ENCODE measurements around the gene SET.

The SET gene

GRCh38 chr9:128731093-128731492 lies 42.1 kb downstream of the SET start:
- H3K36me3 ChIP-seq (ENCODE audit: control insufficient read depth, insufficient read depth, low read length), result no peaks in the 10 kb centered on the region
- H3K27ac ChIP-seq (ENCODE audit: insufficient read depth, low read depth, low read length, poor library complexity, severe bottlenecking), result no peak overlapping the region
- H3K4me1 ChIP-seq (ENCODE audit: control insufficient read depth, insufficient read depth, low read length), result no peaks in the 10 kb centered on the region
- no peak overlapping the region for H3K4me3 ChIP-seq (ENCODE audit: insufficient read depth, low read depth, low read length)
- H3K27me3 ChIP-seq (ENCODE audit: control insufficient read depth, insufficient read depth, low read length, poor library complexity, severe bottlenecking), result no peaks in the 10 kb centered on the region
- WGBS, 2 experiments, result 95% methylated on average over 13 of the region's 13 CpGs
- no peaks in the 10 kb centered on the region for H3K9me3 ChIP-seq (ENCODE audit: control insufficient read depth, low read length)

- H3K36me3 ChIP-seq (ENCODE audit: control insufficient read depth, insufficient read depth, low read length), result no peaks in the 10 kb centered on the region
- no peak overlapping the region for H3K4me3 ChIP-seq (ENCODE audit: insufficient read depth, low read depth, low read length)
- H3K4me1 ChIP-seq (ENCODE audit: control insufficient read depth, insufficient read depth, low read length), result no peaks in the 10 kb centered on the region
- no peak overlapping the region for H3K27ac ChIP-seq (ENCODE audit: insufficient read depth, low read depth, low read length, poor library complexity, severe bottlenecking)
- no peaks in the 10 kb centered on the region for H3K9me3 ChIP-seq (ENCODE audit: control insufficient read depth, low read length)
- H3K27me3 ChIP-seq (ENCODE audit: control insufficient read depth, insufficient read depth, low read length, poor library complexity, severe bottlenecking), result no peaks in the 10 kb centered on the region
- 82 to 84% methylated on average over 9 of the region's 9 CpGs for WGBS, 2 experiments
These were observed 42.7 kb downstream of the SET start for GRCh38 chr9:128731691-128732090.

- Histone ChIP-seq H3K27me3 (ENCODE audit: control insufficient read depth, insufficient read depth, low read length, poor library complexity, severe bottlenecking) (no peaks in the 10 kb centered on the region), H3K4me3 (ENCODE audit: insufficient read depth, low read depth, low read length) (no peak overlapping the region), H3K36me3 (ENCODE audit: control insufficient read depth, insufficient read depth, low read length) (no peaks in the 10 kb centered on the region), H3K9me3 (ENCODE audit: control insufficient read depth, low read length) (no peaks in the 10 kb centered on the region), H3K4me1 (ENCODE audit: control insufficient read depth, insufficient read depth, low read length) (no peaks in the 10 kb centered on the region), H3K27ac (ENCODE audit: insufficient read depth, low read depth, low read length, poor library complexity, severe bottlenecking) (no peak overlapping the region)
- WGBS, 2 experiments, result 93 to 94% methylated on average over 13 of the region's 13 CpGs
These were observed 43.6 kb downstream of the SET start for GRCh38 chr9:128732576-128732975.

GRCh38 chr9:128733256-128733655 lies 44.2 kb downstream of the SET start:
- Histone ChIP-seq H3K27me3 (ENCODE audit: control insufficient read depth, insufficient read depth, low read length, poor library complexity, severe bottlenecking) (no peaks in the 10 kb centered on the region), H3K4me1 (ENCODE audit: control insufficient read depth, insufficient read depth, low read length) (no peaks in the 10 kb centered on the region), H3K36me3 (ENCODE audit: control insufficient read depth, insufficient read depth, low read length) (no peaks in the 10 kb centered on the region), H3K27ac (ENCODE audit: insufficient read depth, low read depth, low read length, poor library complexity, severe bottlenecking) (peak overlapping the region; percentile 50), H3K9me3 (ENCODE audit: control insufficient read depth, low read length) (no peaks in the 10 kb centered on the region), H3K4me3 (ENCODE audit: insufficient read depth, low read depth, low read length) (no peak overlapping the region)
- WGBS, 2 experiments, result 11 to 15% methylated on average over 9 of the region's 9 CpGs

GRCh38 chr9:128735373-128735772 lies 46.4 kb downstream of the SET start:
- 79 to 80% methylated on average over 2 of the region's 2 CpGs for WGBS, 2 experiments
- Histone ChIP-seq H3K27me3 (ENCODE audit: control insufficient read depth, insufficient read depth, low read length, poor library complexity, severe bottlenecking) (no peaks in the 10 kb centered on the region), H3K9me3 (ENCODE audit: control insufficient read depth, low read length) (no peaks in the 10 kb centered on the region), H3K27ac (ENCODE audit: insufficient read depth, low read depth, low read length, poor library complexity, severe bottlenecking) (no peak overlapping the region), H3K4me3 (ENCODE audit: insufficient read depth, low read depth, low read length) (no peak overlapping the region), H3K36me3 (ENCODE audit: control insufficient read depth, insufficient read depth, low read length) (no peaks in the 10 kb centered on the region), H3K4me1 (ENCODE audit: control insufficient read depth, insufficient read depth, low read length) (no peaks in the 10 kb centered on the region)

- Histone ChIP-seq H3K4me1 (ENCODE audit: control insufficient read depth, insufficient read depth, low read length) (no peaks in the 10 kb centered on the region), H3K9me3 (ENCODE audit: control insufficient read depth, low read length) (no peaks in the 10 kb centered on the region), H3K27ac (ENCODE audit: insufficient read depth, low read depth, low read length, poor library complexity, severe bottlenecking) (no peak overlapping the region), H3K27me3 (ENCODE audit: control insufficient read depth, insufficient read depth, low read length, poor library complexity, severe bottlenecking) (no peaks in the 10 kb centered on the region), H3K36me3 (ENCODE audit: control insufficient read depth, insufficient read depth, low read length) (no peaks in the 10 kb centered on the region), H3K4me3 (ENCODE audit: insufficient read depth, low read depth, low read length) (no peak overlapping the region)
- WGBS, 2 experiments, result 90 to 91% methylated on average over 20 of the region's 20 CpGs
These were observed 53.4 kb downstream of the SET start for GRCh38 chr9:128742401-128742800.

- H3K27me3 ChIP-seq (ENCODE audit: control insufficient read depth, insufficient read depth, low read length, poor library complexity, severe bottlenecking), result no peaks in the 10 kb centered on the region
- H3K36me3 ChIP-seq (ENCODE audit: control insufficient read depth, insufficient read depth, low read length), result no peaks in the 10 kb centered on the region
- H3K9me3 ChIP-seq (ENCODE audit: control insufficient read depth, low read length), result no peaks in the 10 kb centered on the region
- 92 to 100% methylated on average over 1 of the region's 1 CpG for WGBS, 2 experiments
- no peak overlapping the region for H3K4me3 ChIP-seq (ENCODE audit: insufficient read depth, low read depth, low read length)
- H3K27ac ChIP-seq (ENCODE audit: insufficient read depth, low read depth, low read length, poor library complexity, severe bottlenecking), result no peak overlapping the region
- H3K4me1 ChIP-seq (ENCODE audit: control insufficient read depth, insufficient read depth, low read length), result no peaks in the 10 kb centered on the region
These were observed 54.4 kb downstream of the SET start for GRCh38 chr9:128743421-128743820.
